Ovary (tissue), 9 donors: ENCODE data around the gene ITPK1. TPM values are rescaled to one million over a fixed set of nuclear protein-coding genes. Genes with fewer than 3 reads are reported as not detected.

Source experiments
- DNase-seq, 5 donors: peaks; one replicate each; pipeline ENCODE4 v3.0.0-alpha.2; 2019 to 2020
- H3K27ac ChIP-seq, 2 donors: fragments of 200-600 bp; one replicate each; pipeline versions ENCODE4 v1.5.1 to v1.8.0; 2019 to 2022
- H3K27me3 ChIP-seq: fragments of 200-600 bp; one replicate; pipeline ENCODE4 v1.8.0; 2022
- H3K36me3 ChIP-seq: fragments of 200-600 bp; sonication (generic); one replicate; pipeline ENCODE4 v1.5.1; 2019
- H3K4me1 ChIP-seq: one replicate; pipeline ENCODE4 v1.8.1; 2013; ENCODE audit warnings: mild to moderate bottlenecking, moderate library complexity; ENCODE audit not compliant: insufficient read depth
- H3K4me3 ChIP-seq: fragments of 200-600 bp; sonication (generic); one replicate; pipeline ENCODE4 v1.5.1; 2017
- H3K9me3 ChIP-seq, 2 donors: fragments of 200-600 bp in 1 of 2; sonication (generic) in 1 of 2; one replicate each; pipeline versions ENCODE4 v1.5.1 to v1.8.1; 2013 to 2019; ENCODE audit warnings: mild to moderate bottlenecking in 1 of 2, moderate library complexity in 1 of 2
- EP300 ChIP-seq: sonication (generic); formaldehyde crosslinking; IDR thresholded peaks from one replicate; pipeline ENCODE4 v1.6.1; 2017; ENCODE audit warnings: antibody characterized with exemption
- POLR2A ChIP-seq: fragments of 450-650 bp; IDR thresholded peaks from one replicate; pipeline ENCODE4 v1.6.1; 2017; ENCODE audit warnings: antibody characterized with exemption, mild to moderate bottlenecking, moderate library complexity
- WGBS, 3 donors: extraction: QIAGEN DNeasy Blood & Tissue Kit in 1 of 3; methylation state at CpG; one replicate each; pipeline versions ENCODE4 v1.1.5 to v1.1.7; 2013 to 2017; 5-methylcytosine and 5-hydroxymethylcytosine counted together
- intact Hi-C, 4 donors: fragments of 100-400 bp; cut with DNase I; formaldehyde crosslinking; loops; one replicate each; pipeline versions ENCODE4 v1.11.0 to v1.15.1; 2022 to 2023
- polyA plus RNA-seq, 2 donors: library from polyadenylated mRNA; stranded (reverse); fragments of 200-250 nt in 1 of 2; fragments of 350-450 nt in 1 of 2; fragmentation: Illumina TruSeq in 1 of 2; extraction: RNeasy Lipid Tissue Mini Kit (QIAGEN cat#74804) in 1 of 2; gene quantifications; one replicate each; pipeline ENCODE4 v1.2.3, GENCODE V29; 2013 to 2014
- total RNA-seq, 7 donors: library from RNA; depleted of rRNA in 2 of 7; stranded (reverse); fragments of >200 nt in 2 of 7; fragmentation: NEBNext Ultra II Directional in 3 of 7; extraction: Animal tissue kit (Norgen Biotek cat#: 25700) in 3 of 7; gene quantifications; one replicate each; pipeline versions ENCODE4 v1.1.0 to v1.2.4, GENCODE V29; 2016 to 2023
- TF ChIP-seq, protein P1 (sequence below), 3 donors: fragments of 450-650 bp in 2 of 3; fragments of 200-600 bp in 1 of 3; IDR thresholded peaks; one replicate each; pipeline versions ENCODE4 v1.5.1 to v1.8.0; 2016 to 2022; ENCODE audit warnings: antibody characterized with exemption in 3 of 3, mild to moderate bottlenecking in 1 of 3
- donor health status: DM: no; HTN: no; CAD: no; lungs with moderate emphysema.
- donor health status: DM: no; HTN: no; CAD: no.
- donor health status: Bipolar disorder and iron deficiency.
- donor health status: DM: yes; HTN: yes; CAD: no.
- donor health status: DM: no; HTN: no; CAD: no.
- donor health status: DM: yes; HTN: yes; CAD: no.

Gene ITPK1
- total and polyA plus RNA-seq, 9 donors = 23.6 to 57.8 (median 49.3) TPM

GRCh38 chr14:92965281-92965680 is 150.4 kb downstream of the ITPK1 start:
- Histone ChIP-seq H3K27ac (no peak overlapping the region), H3K4me1 (no peaks in the 10 kb centered on the region), H3K27me3 (no peaks in the 10 kb centered on the region), H3K9me3 (no peaks in the 10 kb centered on the region), H3K4me3 (no peak overlapping the region), H3K36me3 (no peaks in the 10 kb centered on the region)
- intact Hi-C loops = no loop called here
- no peak for DNase-seq
- no peak for TF ChIP-seq EP300
- no peak for TF ChIP-seq POLR2A
- WGBS, 3 donors = 92 to 96% (median 93%) methylated on average over 1 of the region's 1 CpG

GRCh38 chr14:92964124-92965109 is 151.3 kb downstream of the ITPK1 start:
- intact Hi-C loops = no loop called here
- TF ChIP-seq EP300 = no peak
- TF ChIP-seq, protein P1, sequence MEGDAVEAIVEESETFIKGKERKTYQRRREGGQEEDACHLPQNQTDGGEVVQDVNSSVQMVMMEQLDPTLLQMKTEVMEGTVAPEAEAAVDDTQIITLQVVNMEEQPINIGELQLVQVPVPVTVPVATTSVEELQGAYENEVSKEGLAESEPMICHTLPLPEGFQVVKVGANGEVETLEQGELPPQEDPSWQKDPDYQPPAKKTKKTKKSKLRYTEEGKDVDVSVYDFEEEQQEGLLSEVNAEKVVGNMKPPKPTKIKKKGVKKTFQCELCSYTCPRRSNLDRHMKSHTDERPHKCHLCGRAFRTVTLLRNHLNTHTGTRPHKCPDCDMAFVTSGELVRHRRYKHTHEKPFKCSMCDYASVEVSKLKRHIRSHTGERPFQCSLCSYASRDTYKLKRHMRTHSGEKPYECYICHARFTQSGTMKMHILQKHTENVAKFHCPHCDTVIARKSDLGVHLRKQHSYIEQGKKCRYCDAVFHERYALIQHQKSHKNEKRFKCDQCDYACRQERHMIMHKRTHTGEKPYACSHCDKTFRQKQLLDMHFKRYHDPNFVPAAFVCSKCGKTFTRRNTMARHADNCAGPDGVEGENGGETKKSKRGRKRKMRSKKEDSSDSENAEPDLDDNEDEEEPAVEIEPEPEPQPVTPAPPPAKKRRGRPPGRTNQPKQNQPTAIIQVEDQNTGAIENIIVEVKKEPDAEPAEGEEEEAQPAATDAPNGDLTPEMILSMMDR (IDR thresholded peaks at IDR 0.05) = no peak
- TF ChIP-seq POLR2A = no peak
- no peak overlapping the region for H3K4me3 ChIP-seq
- no peaks in the 10 kb centered on the region for H3K27me3 ChIP-seq
- H3K9me3 ChIP-seq = no peaks in the 10 kb centered on the region
- 81 to 89% (median 87%) methylated on average over 12 of the region's 12 CpGs for WGBS, 3 donors
- no peaks in the 10 kb centered on the region for H3K36me3 ChIP-seq
- no peak for DNase-seq
- H3K27ac ChIP-seq = no peak overlapping the region
- no peaks in the 10 kb centered on the region for H3K4me1 ChIP-seq

DNA sequence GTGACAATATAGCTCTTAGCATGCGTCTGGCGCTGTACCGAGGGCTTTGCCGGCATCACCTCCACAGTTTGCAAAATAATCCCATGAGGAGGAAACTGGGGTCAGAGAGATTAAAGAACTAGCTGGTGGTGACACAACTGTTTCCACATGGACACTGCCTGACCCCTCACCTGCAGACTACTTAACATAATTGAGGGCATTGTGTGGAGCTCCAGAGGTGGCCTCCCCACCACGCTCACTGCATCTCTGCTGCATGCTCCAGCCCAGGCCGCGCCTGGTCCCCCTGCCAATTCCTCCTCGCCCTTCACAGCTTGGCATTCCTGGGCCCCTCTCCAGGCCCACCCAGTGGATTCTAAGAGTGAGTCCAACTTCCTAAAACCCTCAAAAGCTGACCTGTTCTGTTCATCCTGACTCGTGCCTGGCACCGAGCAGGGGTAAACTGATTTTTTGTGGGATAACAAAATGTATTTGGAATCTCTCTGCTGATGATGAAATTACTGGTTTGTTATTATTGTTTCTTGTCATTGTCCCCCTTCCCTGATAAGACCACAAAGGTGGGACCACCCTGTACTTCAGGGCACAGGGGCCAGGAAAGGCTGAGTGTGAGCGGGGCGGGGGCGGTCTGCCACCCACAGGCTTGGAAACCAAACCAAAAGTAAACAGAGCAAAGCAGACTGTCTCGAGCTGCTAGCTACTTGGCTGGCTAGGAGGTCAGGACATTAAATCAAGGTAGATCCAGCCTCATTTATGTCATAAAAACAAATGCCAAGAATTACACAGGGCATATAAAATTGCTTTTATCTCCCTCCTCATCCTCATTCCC is 152.2 kb downstream of the ITPK1 start:
- H3K4me1 ChIP-seq = no peaks in the 10 kb centered on the region
- 69 to 74% (median 73%) methylated on average over 14 of the region's 14 CpGs for WGBS, 3 donors
- H3K9me3 ChIP-seq = no peaks in the 10 kb centered on the region
- no peak overlapping the region for H3K27ac ChIP-seq
- TF ChIP-seq, protein P1 (IDR thresholded peaks at IDR 0.05) = no peak
- TF ChIP-seq POLR2A (no peak), EP300 (no peak)
- no peak for DNase-seq
- no peak overlapping the region for H3K4me3 ChIP-seq
- no peaks in the 10 kb centered on the region for H3K36me3 ChIP-seq
- intact Hi-C loops = no loop called here
- no peaks in the 10 kb centered on the region for H3K27me3 ChIP-seq

DNA sequence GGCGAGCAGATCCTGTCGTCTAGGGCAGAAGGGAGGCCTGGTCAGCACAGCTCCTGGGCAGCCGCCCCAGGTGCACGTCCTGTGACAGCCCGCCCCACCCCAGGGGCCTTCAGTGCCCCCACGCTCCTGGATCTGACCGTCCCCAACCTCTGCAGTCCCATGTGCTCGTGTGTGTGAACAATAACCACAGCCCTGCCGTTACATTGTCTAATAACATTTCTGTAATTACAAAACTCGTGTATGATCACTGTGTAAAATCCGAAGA is 153.0 kb downstream of the ITPK1 start:
- Histone ChIP-seq H3K27ac (no peak overlapping the region), H3K4me3 (no peak overlapping the region), H3K9me3 (no peaks in the 10 kb centered on the region), H3K4me1 (no peaks in the 10 kb centered on the region), H3K36me3 (no peaks in the 10 kb centered on the region), H3K27me3 (no peaks in the 10 kb centered on the region)
- DNase-seq = no peak
- intact Hi-C loops = no loop called here
- no peak for TF ChIP-seq POLR2A
- TF ChIP-seq, protein P1 (IDR thresholded peaks at IDR 0.05) = no peak
- no peak for TF ChIP-seq EP300
- WGBS, 3 donors = 93 to 96% (median 94%) methylated on average over 11 of the region's 11 CpGs
